GM18870 (cell line): ENCODE data around the gene HPF1.
"Not testable (repeated sequence)": the region's sequence is repeated elsewhere in the genome, so short reads cannot be mapped to it uniquely, and the experiment has no call there.

Experiments
- ATAC-seq: cut with Tn5 transposase; IDR thresholded peaks from one replicate; pipeline ENCODE4 v1.9.1; 2021; ENCODE audit warnings: moderate library complexity; ENCODE audit not compliant: unreplicated experiment

HPF1 gene

GRCh38 chr4:169741569-169741968 is 16.2 kb downstream of the HPF1 start:
- no peak for ATAC-seq

- not testable (repeated sequence) for ATAC-seq
Observed at GRCh38 chr4:169738604-169739003, 19.1 kb downstream of the HPF1 start.

DNA sequence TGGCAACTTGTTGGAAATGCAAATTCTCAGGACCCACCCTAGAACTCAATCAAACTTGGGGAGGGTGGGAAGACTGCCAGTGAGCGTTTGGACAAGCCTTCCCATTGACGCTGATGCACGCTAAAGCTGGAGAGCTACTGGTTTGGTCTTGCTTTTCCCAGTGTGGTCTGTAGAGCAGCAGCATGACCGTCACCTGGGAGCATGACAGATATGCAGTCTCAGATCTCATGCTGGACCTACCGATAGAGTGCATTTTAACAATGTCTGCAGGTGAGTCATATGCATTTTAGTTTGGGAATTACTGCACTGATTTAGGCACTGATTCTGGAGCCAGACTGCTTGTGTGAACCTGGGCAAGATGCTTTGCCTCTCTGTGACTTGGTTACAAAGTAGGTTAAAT is 27.2 kb downstream of the HPF1 start:
- no peak for ATAC-seq

- peak; percentile 35 for ATAC-seq
Observed at GRCh38 chr4:169727616-169728015, 30.1 kb downstream of the HPF1 start.

GRCh38 chr4:169724260-169724659 is 33.5 kb downstream of the HPF1 start:
- no peak for ATAC-seq

DNA sequence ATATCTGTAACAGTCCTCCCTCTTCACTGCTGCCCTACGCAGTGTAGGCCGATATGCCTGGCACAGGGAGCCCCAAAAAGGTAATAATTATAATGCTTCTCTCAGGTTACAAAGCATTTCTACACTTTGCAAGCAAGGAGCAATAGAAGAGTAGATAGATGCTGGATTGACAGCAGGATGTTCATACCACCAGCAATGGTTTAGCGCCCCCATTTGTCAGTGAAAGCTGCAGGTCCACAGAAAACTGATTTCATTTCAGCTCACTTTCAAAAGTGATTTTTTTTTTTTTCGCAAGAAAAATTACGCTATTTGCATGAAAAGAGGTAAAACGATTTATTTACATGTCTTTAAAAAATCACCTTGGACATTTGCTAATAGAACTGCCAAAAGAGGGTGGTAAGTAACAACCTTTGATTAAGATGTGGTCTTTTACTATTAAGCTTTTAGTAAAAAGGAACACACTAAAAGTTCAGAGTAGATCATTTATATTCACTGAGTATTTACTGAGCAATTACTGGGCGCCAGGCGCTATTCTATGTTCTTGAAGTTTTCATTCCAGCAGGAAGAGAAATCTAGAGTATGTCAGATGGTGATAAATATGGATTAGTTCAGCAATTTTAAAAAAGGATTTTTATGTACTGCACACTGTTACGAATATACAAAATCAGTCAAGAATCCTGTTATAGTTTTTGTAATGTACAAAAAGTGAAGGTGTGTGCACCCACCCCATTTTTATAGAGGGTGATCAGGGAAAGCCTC is 34.4 kb downstream of the HPF1 start:
- no peak for ATAC-seq

- no peak for ATAC-seq
Observed at GRCh38 chr4:169720529-169720928, 37.2 kb downstream of the HPF1 start.

GRCh38 chr4:169716677-169717076 is 41.1 kb downstream of the HPF1 start:
- ATAC-seq, result no peak

DNA sequence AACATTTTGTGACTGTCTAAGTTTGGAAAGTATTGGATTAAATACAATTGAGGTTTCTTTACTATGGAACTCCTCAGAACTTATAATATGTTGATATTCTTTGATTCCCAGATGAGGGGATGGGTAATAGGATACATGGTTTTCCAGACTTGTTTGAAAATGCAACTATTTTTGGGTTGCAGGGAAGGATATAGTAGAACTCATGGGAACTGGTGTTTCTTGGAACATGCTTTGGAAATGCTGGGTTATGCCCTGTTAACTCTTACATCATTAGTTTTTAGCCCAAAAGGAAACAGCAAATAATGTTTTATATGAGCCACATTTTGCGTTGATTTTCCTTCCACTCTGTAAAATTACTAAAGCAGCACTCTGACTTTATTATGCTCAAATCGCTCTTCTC is 41.9 kb downstream of the HPF1 start:
- ATAC-seq, result no peak

GRCh38 chr4:169707958-169708643 is 49.6 kb downstream of the HPF1 start:
- no peak for ATAC-seq

DNA sequence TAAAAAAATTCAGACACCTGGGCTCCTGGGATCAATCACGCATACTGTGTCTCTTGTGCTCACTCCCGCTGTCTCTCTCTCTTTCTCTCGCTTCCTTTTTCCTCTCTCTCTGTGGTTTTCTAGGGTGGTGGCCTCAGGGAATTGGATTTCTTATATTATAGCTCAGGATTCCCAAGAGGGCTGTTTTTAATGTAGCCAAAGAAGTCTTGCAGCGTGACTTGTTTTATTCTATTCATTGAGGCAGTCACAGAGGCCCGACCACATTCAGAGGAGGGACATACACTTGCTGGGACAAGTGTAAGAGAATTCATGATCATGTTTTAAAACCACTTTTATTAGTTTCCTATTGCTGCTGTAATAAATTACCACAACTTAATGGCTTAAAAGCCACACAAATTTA is 59.4 kb downstream of the HPF1 start:
- no peak for ATAC-seq

- ATAC-seq, result no peak
Observed at GRCh38 chr4:169690787-169691186, 67.0 kb downstream of the HPF1 start.

- no peak for ATAC-seq
Observed at GRCh38 chr4:169689681-169690080, 68.1 kb downstream of the HPF1 start.

- ATAC-seq, result no peak
Observed at GRCh38 chr4:169682372-169683047, 75.2 kb downstream of the HPF1 start.
